ENCODE data around the gene RNF111. TPM values are rescaled to one million over a fixed set of nuclear protein-coding genes. Genes with fewer than 3 reads are reported as not detected.

The RNF111 gene
- total and polyA plus RNA-seq, 2 of the 13 experiments (the other 11 are each of a cell fraction or from before 2014, with no cell fraction given), result 12.1 to 23.1 TPM

DNA sequence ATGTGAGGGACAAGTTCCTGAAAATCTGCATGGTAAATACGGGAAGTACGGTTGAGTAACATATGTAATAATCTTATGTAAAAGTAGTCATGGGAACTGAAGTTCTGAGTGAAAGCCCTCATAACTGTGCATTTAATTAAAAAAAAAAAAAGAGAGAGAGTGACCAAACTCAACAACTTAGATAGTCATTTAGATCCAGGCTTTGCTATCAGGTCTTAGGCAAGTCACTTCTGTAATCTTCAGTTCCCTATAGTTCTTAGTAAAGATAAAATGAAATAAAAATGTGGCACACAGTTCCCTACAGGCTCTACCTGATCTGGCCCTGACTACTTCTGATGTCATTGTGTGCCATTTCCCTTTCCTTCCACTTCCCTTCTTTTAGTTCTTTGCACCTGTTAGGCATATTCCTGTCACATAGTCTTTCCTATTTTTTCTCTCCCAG is 15.0 kb downstream of the RNF111 start (continued):
- TF ChIP-seq ZFP36L2 (CRISPR knock-in tag; IDR thresholded peaks at IDR 0.05), result no peak
- no peak for TF ChIP-seq ATM (IDR thresholded peaks at IDR 0.05; ENCODE audit: borderline replicate concordance)

DNA sequence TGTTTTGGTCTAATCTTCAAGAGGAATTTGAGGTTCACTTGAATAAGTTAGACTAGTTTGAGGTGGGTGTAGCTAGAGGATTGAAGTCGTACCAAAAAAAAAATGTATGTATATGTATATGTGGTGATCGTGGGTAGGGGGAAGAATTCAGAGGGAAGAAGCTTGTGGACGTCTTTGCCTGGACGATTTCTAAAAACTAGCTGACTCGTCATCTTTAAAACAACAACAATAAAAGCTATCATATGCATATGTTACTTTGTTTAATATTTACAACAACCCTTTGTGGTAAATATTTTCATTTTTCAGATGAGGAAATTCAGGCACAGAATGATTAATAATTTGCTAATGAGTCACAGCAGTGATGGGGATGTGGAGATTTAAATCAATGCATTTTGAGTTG is 18.1 kb downstream of the RNF111 start:
- in situ Hi-C loops (cut with HindIII; ENCODE audit: extremely low pct_ligation_motif_present, low pct_unique_long_range_greater_than_20kb), result no loop called here
- no peak overlapping the region for H3K9ac ChIP-seq (ENCODE audit: insufficient read depth, low read depth, low read length)
- no peak overlapping the region for H3K27ac ChIP-seq (ENCODE audit: extremely low read length, insufficient read depth, low read length)
- POLR2A ChIA-PET, result no interaction called here
- H4K20me1 ChIP-seq (ENCODE audit: insufficient read depth, low read length), result no peaks in the 10 kb centered on the region; the same call in 1 of the 2 replicates
- no peak overlapping the region for H3K4me3 ChIP-seq (replicated peaks in 1 of 3; ENCODE audit: insufficient read depth in 1 of 3, low read depth in 2 of 3, low read length in 3 of 3)
- H3K4me2 ChIP-seq (ENCODE audit: low read depth, low read length), result no peak overlapping the region
- CTCF ChIA-PET (ENCODE audit: low intra/inter-chr PET ratio, low total read pairs), result no interaction called here
- H3K79me2 ChIP-seq (ENCODE audit: insufficient read depth, low read length), result peaks cover 52% of the 10 kb centered on the region
- no peaks in the 10 kb centered on the region for H3K9me3 ChIP-seq (ENCODE audit: low read length)
- peaks cover 4 to 15% of the 10 kb centered on the region in 2 experiments; a peak in 3 of 5 replicates for H3K36me3 ChIP-seq (replicated peaks in 1 of 2; ENCODE audit: control insufficient read depth in 1 of 2, insufficient read depth in 2 of 2, low read length in 2 of 2)
- no peak for FAIRE-seq
- DNase-seq (ENCODE audit: low spot score), result no peak
- no peaks in the 10 kb centered on the region for H3K27me3 ChIP-seq (ENCODE audit: control insufficient read depth in 1 of 2, insufficient read depth in 2 of 2, low read length in 2 of 2)
- H2AFZ ChIP-seq (ENCODE audit: low read length), result no peak overlapping the region
- intact Hi-C loops (cut with micrococcal nuclease; ENCODE audit: unreplicated experiment), result no loop called here
- BruUV-seq (replicated peaks), result no TSS peak
- TF ChIP-seq MZF1 (CRISPR knock-in tag; IDR thresholded peaks at IDR 0.05; ENCODE audit: borderline replicate concordance), result no peak
- TF ChIP-seq MAFF (IDR thresholded peaks at IDR 0.05; ENCODE audit: low read depth, low read length), result peak; percentile 87
- TF ChIP-seq MTA1 (CRISPR knock-in tag; IDR thresholded peaks at IDR 0.05; ENCODE audit: borderline replicate concordance), result no peak
- no peak for TF ChIP-seq U2AF2 (IDR thresholded peaks at IDR 0.05; ENCODE audit: low read depth, low read length)
- no peak for TF ChIP-seq POGZ (CRISPR knock-in tag; IDR thresholded peaks at IDR 0.05)
- TF ChIP-seq, protein P1, sequence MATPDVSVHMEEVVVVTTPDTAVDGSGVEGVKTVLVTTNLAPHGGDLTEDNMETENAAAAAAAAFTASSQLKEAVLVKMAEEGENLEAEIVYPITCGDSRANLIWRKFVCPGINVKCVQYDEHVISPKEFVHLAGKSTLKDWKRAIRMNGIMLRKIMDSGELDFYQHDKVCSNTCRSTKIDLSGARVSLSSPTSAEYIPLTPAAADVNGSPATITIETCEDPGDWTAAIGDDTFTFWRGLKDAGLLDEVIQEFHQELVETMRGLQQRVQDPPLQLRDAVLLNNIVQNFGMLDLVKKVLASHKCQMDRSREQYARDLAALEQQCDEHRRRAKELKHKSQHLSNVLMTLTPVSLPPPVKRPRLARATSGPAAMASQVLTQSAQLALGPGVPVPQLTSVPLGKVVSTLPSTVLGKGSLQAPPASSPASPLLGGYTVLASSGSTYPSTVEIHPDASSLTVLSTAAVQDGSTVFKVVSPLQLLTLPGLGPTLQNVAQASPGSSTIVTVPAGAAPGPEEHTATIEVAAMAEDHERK (CRISPR knock-in tag; IDR thresholded peaks at IDR 0.05; ENCODE audit: low read depth), result no peak
- TF ChIP-seq, protein P2, sequence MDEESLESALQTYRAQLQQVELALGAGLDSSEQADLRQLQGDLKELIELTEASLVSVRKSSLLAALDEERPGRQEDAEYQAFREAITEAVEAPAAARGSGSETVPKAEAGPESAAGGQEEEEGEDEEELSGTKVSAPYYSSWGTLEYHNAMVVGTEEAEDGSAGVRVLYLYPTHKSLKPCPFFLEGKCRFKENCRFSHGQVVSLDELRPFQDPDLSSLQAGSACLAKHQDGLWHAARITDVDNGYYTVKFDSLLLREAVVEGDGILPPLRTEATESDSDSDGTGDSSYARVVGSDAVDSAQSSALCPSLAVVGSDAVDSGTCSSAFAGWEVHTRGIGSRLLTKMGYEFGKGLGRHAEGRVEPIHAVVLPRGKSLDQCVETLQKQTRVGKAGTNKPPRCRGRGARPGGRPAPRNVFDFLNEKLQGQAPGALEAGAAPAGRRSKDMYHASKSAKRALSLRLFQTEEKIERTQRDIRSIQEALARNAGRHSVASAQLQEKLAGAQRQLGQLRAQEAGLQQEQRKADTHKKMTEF (CRISPR knock-in tag; IDR thresholded peaks at IDR 0.05), result no peak
- TF ChIP-seq NAIF1 (CRISPR knock-in tag; IDR thresholded peaks at IDR 0.05; ENCODE audit: borderline replicate concordance), result no peak
- peak; percentile 84 to 92 for TF ChIP-seq MAFK (conservative IDR thresholded peaks at IDR 0.05 in 1 of 2, IDR thresholded peaks at IDR 0.05 in 1 of 2; ENCODE audit: low read length in 2 of 2)
- TF ChIP-seq RFXANK (CRISPR knock-in tag; IDR thresholded peaks at IDR 0.05), result no peak
- no peak for TF ChIP-seq PPARG (CRISPR knock-in tag; conservative IDR thresholded peaks at IDR 0.05)
- no peak for TF ChIP-seq HOXA7 (CRISPR knock-in tag; IDR thresholded peaks at IDR 0.05)
- no peak for TF ChIP-seq ZNF44 (CRISPR knock-in tag; IDR thresholded peaks at IDR 0.05)
- TF ChIP-seq, protein P3, sequence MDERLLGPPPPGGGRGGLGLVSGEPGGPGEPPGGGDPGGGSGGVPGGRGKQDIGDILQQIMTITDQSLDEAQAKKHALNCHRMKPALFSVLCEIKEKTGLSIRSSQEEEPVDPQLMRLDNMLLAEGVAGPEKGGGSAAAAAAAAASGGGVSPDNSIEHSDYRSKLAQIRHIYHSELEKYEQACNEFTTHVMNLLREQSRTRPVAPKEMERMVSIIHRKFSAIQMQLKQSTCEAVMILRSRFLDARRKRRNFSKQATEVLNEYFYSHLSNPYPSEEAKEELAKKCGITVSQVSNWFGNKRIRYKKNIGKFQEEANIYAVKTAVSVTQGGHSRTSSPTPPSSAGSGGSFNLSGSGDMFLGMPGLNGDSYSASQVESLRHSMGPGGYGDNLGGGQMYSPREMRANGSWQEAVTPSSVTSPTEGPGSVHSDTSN (CRISPR knock-in tag; IDR thresholded peaks at IDR 0.05), result no peak
- H3K4me1 ChIP-seq (ENCODE audit: insufficient read depth, low read length), result no peaks in the 10 kb centered on the region
- ATAC-seq, result no peak
- WGBS (ENCODE audit: low lambda C conversion rate), result 95% methylated on average over 5 of the region's 5 CpGs
